MCF 10A (cell line): ENCODE results near the gene STAT4. TPM values are rescaled to one million over a fixed set of nuclear protein-coding genes. Genes with fewer than 3 reads are reported as not detected.
A peak's percentile ranks its signal among the peaks of the same experiment; 100 is the strongest.

ENCODE experiments used
- BruUV-seq: library from RNA; stranded (reverse); fragments of 400-500 nt; replicated peaks from 2 replicates; lab custom pipeline; 2021; lab: Mats Ljungman, UMichigan
- CTCF ChIA-PET: fragments of 300-600 bp; sonication (Branson Sonifier 250); formaldehyde crosslinking; extraction: SDS; loops from one replicate; lab custom pipeline; 2021; ENCODE audit warnings: antibody characterized with exemption, inconsistent platforms; lab: Yijun Ruan, JAX
- POLR2A ChIA-PET: fragments of 300-600, 350-650 bp; sonication (Branson Sonifier 250); formaldehyde crosslinking; extraction: SDS; loops from one replicate; lab custom pipeline; 2020; ENCODE audit warnings: antibody characterized with exemption, inconsistent platforms; lab: Yijun Ruan, JAX
- DNase-seq: peaks from one replicate; pipeline ENCODE4 v3.0.0-alpha.2; 2018; ENCODE audit not compliant: unreplicated experiment
- H3K27ac Mint-ChIP-seq: one replicate; pipeline ENCODE4 v1.8.0; 2022; ENCODE audit warnings: mild to moderate bottlenecking, low read depth, mixed read lengths; ENCODE audit not compliant: unreplicated experiment
- H3K27me3 Mint-ChIP-seq: one replicate; pipeline ENCODE4 v1.8.0; 2022; ENCODE audit warnings: mixed read lengths; ENCODE audit not compliant: insufficient read depth, unreplicated experiment
- H3K36me3 Mint-ChIP-seq: one replicate; pipeline ENCODE4 v1.8.0; 2022; ENCODE audit warnings: mild to moderate bottlenecking, moderate library complexity, mixed read lengths; ENCODE audit not compliant: insufficient read depth, unreplicated experiment
- H3K4me1 Mint-ChIP-seq: one replicate; pipeline ENCODE4 v1.8.0; 2022; ENCODE audit warnings: mixed read lengths; ENCODE audit not compliant: insufficient read depth, unreplicated experiment
- H3K4me3 Mint-ChIP-seq: one replicate; pipeline ENCODE4 v1.8.0; 2022; ENCODE audit warnings: mild to moderate bottlenecking, moderate library complexity, mixed read lengths; ENCODE audit not compliant: unreplicated experiment
- H3K9me3 Mint-ChIP-seq: one replicate; pipeline ENCODE4 v1.8.0; 2022; ENCODE audit warnings: mixed read lengths; ENCODE audit not compliant: unreplicated experiment
- CTCF ChIP-seq: fragments of 200-600 bp; IDR thresholded peaks from one replicate; pipeline ENCODE4 v1.8.0; 2022; ENCODE audit warnings: antibody characterized with exemption, mild to moderate bottlenecking; ENCODE audit not compliant: unreplicated experiment
- intact Hi-C: fragments of 100-400 bp; cut with micrococcal nuclease; formaldehyde crosslinking; loops from 2 replicates; pipeline ENCODE4 v1.14.1; 2022
- total RNA-seq: library from RNA; stranded (reverse); gene quantifications from 2 replicates; pipeline ENCODE4 v1.2.3, GENCODE V29; 2022

STAT4 gene
- total RNA-seq, 1 experiment from 2014 or later: 1.4 TPM

- peaks cover 86% of the 10 kb centered on the region for H3K36me3 Mint-ChIP-seq
- no peaks in the 10 kb centered on the region for H3K27me3 Mint-ChIP-seq
- intact Hi-C loops: loop anchor here (5.0 kb wide), 1 partner anchor 32 kb away; no protein-coding TSS in a partner anchor
- H3K9me3 Mint-ChIP-seq: no peaks in the 10 kb centered on the region
- CTCF ChIA-PET: interaction anchor here (0.6 to 1.2 kb wide), 5 partner anchors 10 to 111 kb away, joined by 3 to 4 read pairs (median 4); no protein-coding TSS in a partner anchor
- POLR2A ChIA-PET: interaction anchor here (0.6 to 4.4 kb wide), 7 partner anchors 10 to 234 kb away, joined by 3 to 40 read pairs (median 4); partner anchors contain the start of gene STAT1
- BruUV-seq: no TSS peak
- peak overlapping the region; percentile 87 for H3K27ac Mint-ChIP-seq
- H3K4me1 Mint-ChIP-seq: peaks cover 14% of the 10 kb centered on the region
- TF ChIP-seq CTCF: no peak
- H3K4me3 Mint-ChIP-seq: no peak overlapping the region
- DNase-seq: no peak
These were observed 150.7 kb downstream of the STAT4 start for GRCh38 chr2:190999949-191000665.

GRCh38 chr2:190999058-190999457 is 151.7 kb downstream of the STAT4 start:
- CTCF ChIA-PET: interaction anchor here (0.6 kb wide), 1 partner anchor 48 kb away, joined by 3 read pairs; no protein-coding TSS in a partner anchor
- intact Hi-C loops: loop anchor here (5.0 kb wide), 1 partner anchor 33 kb away; no protein-coding TSS in a partner anchor
- no TSS peak for BruUV-seq
- DNase-seq: no peak
- TF ChIP-seq CTCF: no peak
- Mint-ChIP-seq H3K27ac (no peak overlapping the region), H3K4me3 (no peak overlapping the region), H3K4me1 (peaks cover 14% of the 10 kb centered on the region), H3K27me3 (no peaks in the 10 kb centered on the region), H3K9me3 (no peaks in the 10 kb centered on the region), H3K36me3 (peaks cover 86% of the 10 kb centered on the region)
- POLR2A ChIA-PET: interaction anchor here (1.7 to 1.9 kb wide), 2 partner anchors 12 to 14 kb away, joined by 6 to 7 read pairs; no protein-coding TSS in a partner anchor

DNA sequence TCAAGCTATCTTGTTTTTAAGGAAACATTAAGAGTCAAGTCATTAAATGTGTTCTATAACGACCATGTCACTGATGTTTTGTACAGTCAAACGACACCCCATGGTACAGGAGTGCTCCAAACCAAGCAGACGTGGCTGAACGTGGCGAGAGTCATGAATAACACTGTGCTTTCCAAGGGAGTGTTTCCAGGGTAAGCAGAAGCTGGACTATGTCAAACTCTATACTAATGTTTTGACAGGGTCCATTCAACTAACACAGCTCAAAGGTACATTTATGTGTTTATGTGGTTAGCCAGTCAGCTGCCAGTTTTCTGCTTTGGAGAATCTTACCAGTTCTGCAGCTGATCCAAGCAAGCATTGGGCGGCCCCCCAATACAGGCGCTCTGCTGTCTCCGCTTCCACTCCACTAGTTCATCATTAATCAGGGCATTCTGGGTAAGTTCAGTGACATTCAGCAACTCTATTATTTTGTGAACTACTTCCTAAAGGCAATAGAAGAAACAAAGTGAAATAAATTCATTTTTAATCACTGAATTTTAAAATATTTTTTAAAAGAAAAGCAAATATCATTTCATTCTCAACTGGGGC is 153.2 kb downstream of the STAT4 start:
- intact Hi-C loops: loop anchor here (5.0 kb wide), 1 partner anchor 35 kb away; no protein-coding TSS in a partner anchor
- Mint-ChIP-seq H3K27ac (no peak overlapping the region), H3K27me3 (no peaks in the 10 kb centered on the region), H3K9me3 (no peaks in the 10 kb centered on the region), H3K36me3 (peaks cover 86% of the 10 kb centered on the region), H3K4me1 (peaks cover 14% of the 10 kb centered on the region), H3K4me3 (no peak overlapping the region)
- DNase-seq: no peak
- BruUV-seq: no TSS peak
- TF ChIP-seq CTCF: no peak
- ChIA-PET CTCF (interaction anchor here (0.7 to 1.4 kb wide), 3 partner anchors 9 to 158 kb away, joined by 3 to 7 read pairs (median 3); no protein-coding TSS in a partner anchor), POLR2A (interaction anchor here (0.7 to 1.9 kb wide), 4 partner anchors 10 to 116 kb away, joined by 3 to 7 read pairs (median 4); no protein-coding TSS in a partner anchor)

GRCh38 chr2:190996947-190997346 is 153.8 kb downstream of the STAT4 start:
- CTCF ChIA-PET: interaction anchor here (0.6 to 1.4 kb wide), 6 partner anchors 11 to 159 kb away, joined by 3 to 4 read pairs (median 3); no protein-coding TSS in a partner anchor
- Mint-ChIP-seq H3K4me1 (peaks cover 10% of the 10 kb centered on the region), H3K27me3 (no peaks in the 10 kb centered on the region), H3K27ac (peak overlapping the region; percentile 25), H3K4me3 (no peak overlapping the region), H3K9me3 (no peaks in the 10 kb centered on the region), H3K36me3 (peaks cover 93% of the 10 kb centered on the region)
- POLR2A ChIA-PET: no interaction called here
- BruUV-seq: no TSS peak
- no peak for TF ChIP-seq CTCF
- no peak for DNase-seq
- intact Hi-C loops: loop anchor here (5.0 kb wide), 1 partner anchor 35 kb away; no protein-coding TSS in a partner anchor
